ENCODE measurements around the gene NOXRED1. TPM values are rescaled to one million over a fixed set of nuclear protein-coding genes. Genes with fewer than 3 reads are reported as not detected.

NOXRED1 gene
- total and polyA plus RNA-seq, 10 of the 15 experiments (the other 5 are each of a cell fraction or from before 2014, with no cell fraction given): 0.06 to 0.62 (median 0.14) TPM

GRCh38 chr14:77457115-77457521, 33.8 kb upstream of the NOXRED1 start:
- ChIA-PET CTCF (interaction anchor here (0.5 to 4.6 kb wide), 6 partner anchors 85 to 250 kb away, joined by 3 to 140 read pairs (median 5); partner anchors contain the start of genes ALKBH1 and SLIRP), RAD21 (ENCODE audit: unreplicated experiment) (interaction anchor here (0.6 to 2.6 kb wide), 10 partner anchors 80 to 251 kb away, joined by 3 to 10 read pairs (median 4); partner anchors contain the start of genes GSTZ1, POMT2, SAMD15 and TMED8), POLR2A (interaction anchor here (0.6 to 1.6 kb wide), 3 partner anchors 95 to 448 kb away, joined by 3 to 6 read pairs (median 4); partner anchors contain the start of genes GSTZ1 and POMT2), SMC1A (ENCODE audit: uncharacterized antibody, unreplicated experiment) (interaction anchor here (1.3 to 2.8 kb wide), 3 partner anchors 11 to 141 kb away, joined by 6 to 8 read pairs (median 7); no protein-coding TSS in a partner anchor)
- in situ Hi-C loops (cut with MboI): no loop called here
- ATAC-seq (no peak; the same call in 2 of the 3 replicates), FAIRE-seq (no peak), DNase-seq (ENCODE audit: low read depth, low spot score) (no peak)
- H3K36me3 ChIP-seq (ENCODE audit: control insufficient read depth in 2 of 2, insufficient read depth in 2 of 2, low read length in 1 of 2): peaks cover 5 to 17% of the 10 kb centered on the region in 2 experiments
- H3K4me1 ChIP-seq (ENCODE audit: control insufficient read depth, insufficient read depth, low read length): peaks cover 13% of the 10 kb centered on the region
- H3K9me3 ChIP-seq (replicated peaks; ENCODE audit: control insufficient read depth, insufficient read depth, low read length): no peaks in the 10 kb centered on the region
- no peaks in the 10 kb centered on the region for H3K27me3 ChIP-seq (replicated peaks in 1 of 2; ENCODE audit: control insufficient read depth in 2 of 2, insufficient read depth in 2 of 2, low read length in 1 of 2)
- intact Hi-C loops (cut with micrococcal nuclease; ENCODE audit: unreplicated experiment): loop anchor here (1.0 to 5.0 kb wide), 4 partner anchors 94 to 305 kb away; partner anchors contain the start of genes GSTZ1, POMT2 and SNW1
- WGBS (ENCODE audit: insufficient coverage, insufficient replicate concordance, low lambda C conversion rate, missing lambda C conversion rate): under 1% methylated on average over 18 of the region's 18 CpGs
- peaks cover 53% of the 10 kb centered on the region for H3K79me2 ChIP-seq (ENCODE audit: control insufficient read depth, insufficient read depth, low read length)
- H2AFZ ChIP-seq (ENCODE audit: control insufficient read depth, low read depth, low read length): peak overlapping the region; percentile 74
- H3K4me2 ChIP-seq (ENCODE audit: control insufficient read depth, insufficient read depth): peak overlapping the region; percentile 76
- H3K9ac ChIP-seq (ENCODE audit: control insufficient read depth, insufficient read depth, low read length): peak overlapping the region; percentile 88
- BruUV-seq (replicated peaks): TSS peak; percentile 77
- peak overlapping the region; percentile 97 for H3K27ac ChIP-seq (ENCODE audit: control insufficient read depth, insufficient read depth)
- TF ChIP-seq PML (IDR thresholded peaks at IDR 0.05; ENCODE audit: low read length) (no peak), NFYB (IDR thresholded peaks at IDR 0.05; ENCODE audit: insufficient read depth, low read depth, low read length) (no peak), MTA2 (IDR thresholded peaks at IDR 0.05; ENCODE audit: low read depth) (no peak), BRCA1 (IDR thresholded peaks at IDR 0.05; ENCODE audit: low read depth, low read length) (no peak), RELB (IDR thresholded peaks at IDR 0.05; ENCODE audit: low read depth) (0 out of 2 replicates have a peak, but pooled peaks have one; percentile 5), CBX5 (IDR thresholded peaks at IDR 0.05; ENCODE audit: low read depth) (no peak), POLR2A (IDR thresholded peaks at IDR 0.05; ENCODE audit: low read depth, low read length) (peak; percentile 86)
- TF ChIP-seq, protein P1, sequence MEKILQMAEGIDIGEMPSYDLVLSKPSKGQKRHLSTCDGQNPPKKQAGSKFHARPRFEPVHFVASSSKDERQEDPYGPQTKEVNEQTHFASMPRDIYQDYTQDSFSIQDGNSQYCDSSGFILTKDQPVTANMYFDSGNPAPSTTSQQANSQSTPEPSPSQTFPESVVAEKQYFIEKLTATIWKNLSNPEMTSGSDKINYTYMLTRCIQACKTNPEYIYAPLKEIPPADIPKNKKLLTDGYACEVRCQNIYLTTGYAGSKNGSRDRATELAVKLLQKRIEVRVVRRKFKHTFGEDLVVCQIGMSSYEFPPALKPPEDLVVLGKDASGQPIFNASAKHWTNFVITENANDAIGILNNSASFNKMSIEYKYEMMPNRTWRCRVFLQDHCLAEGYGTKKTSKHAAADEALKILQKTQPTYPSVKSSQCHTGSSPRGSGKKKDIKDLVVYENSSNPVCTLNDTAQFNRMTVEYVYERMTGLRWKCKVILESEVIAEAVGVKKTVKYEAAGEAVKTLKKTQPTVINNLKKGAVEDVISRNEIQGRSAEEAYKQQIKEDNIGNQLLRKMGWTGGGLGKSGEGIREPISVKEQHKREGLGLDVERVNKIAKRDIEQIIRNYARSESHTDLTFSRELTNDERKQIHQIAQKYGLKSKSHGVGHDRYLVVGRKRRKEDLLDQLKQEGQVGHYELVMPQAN (conservative IDR thresholded peaks at IDR 0.05): peak; percentile 41
- TF ChIP-seq, protein P2, sequence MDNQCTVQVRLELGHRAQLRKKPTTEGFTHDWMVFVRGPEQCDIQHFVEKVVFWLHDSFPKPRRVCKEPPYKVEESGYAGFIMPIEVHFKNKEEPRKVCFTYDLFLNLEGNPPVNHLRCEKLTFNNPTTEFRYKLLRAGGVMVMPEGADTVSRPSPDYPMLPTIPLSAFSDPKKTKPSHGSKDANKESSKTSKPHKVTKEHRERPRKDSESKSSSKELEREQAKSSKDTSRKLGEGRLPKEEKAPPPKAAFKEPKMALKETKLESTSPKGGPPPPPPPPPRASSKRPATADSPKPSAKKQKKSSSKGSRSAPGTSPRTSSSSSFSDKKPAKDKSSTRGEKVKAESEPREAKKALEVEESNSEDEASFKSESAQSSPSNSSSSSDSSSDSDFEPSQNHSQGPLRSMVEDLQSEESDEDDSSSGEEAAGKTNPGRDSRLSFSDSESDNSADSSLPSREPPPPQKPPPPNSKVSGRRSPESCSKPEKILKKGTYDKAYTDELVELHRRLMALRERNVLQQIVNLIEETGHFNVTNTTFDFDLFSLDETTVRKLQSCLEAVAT (IDR thresholded peaks at IDR 0.05): 0 out of 2 replicates have a peak, but pooled peaks have one; percentile 9
- peak overlapping the region; percentile 88 for H3K4me3 ChIP-seq
- peaks cover 4% of the 10 kb centered on the region; the same call in 1 of the 2 replicates for H4K20me1 ChIP-seq (ENCODE audit: control insufficient read depth, insufficient read depth)

All from GM12878 (cell line).